SU-DHL-6 (cell line): ENCODE data around the gene ZDHHC4.

Experiments
- EZH2phosphoT487 ChIP-seq: fragments of 200-600 bp; sonication (generic), shearing (Covaris generic); conservative IDR thresholded peaks from 2 replicates; pipeline ENCODE4 v1.6.1; 2018; ENCODE audit warnings: mild to moderate bottlenecking, antibody characterized with exemption, low read length, moderate library complexity, mixed read lengths
- TF ChIP-seq, protein P1 (sequence below): fragments of 200-600 bp; sonication (generic); IDR thresholded peaks from one replicate; pipeline ENCODE4 v1.5.1; 2017; ENCODE audit warnings: antibody characterized with exemption, mild to moderate bottlenecking, low read length, moderate library complexity; ENCODE audit not compliant: insufficient read depth, poor library complexity, severe bottlenecking

DNA sequence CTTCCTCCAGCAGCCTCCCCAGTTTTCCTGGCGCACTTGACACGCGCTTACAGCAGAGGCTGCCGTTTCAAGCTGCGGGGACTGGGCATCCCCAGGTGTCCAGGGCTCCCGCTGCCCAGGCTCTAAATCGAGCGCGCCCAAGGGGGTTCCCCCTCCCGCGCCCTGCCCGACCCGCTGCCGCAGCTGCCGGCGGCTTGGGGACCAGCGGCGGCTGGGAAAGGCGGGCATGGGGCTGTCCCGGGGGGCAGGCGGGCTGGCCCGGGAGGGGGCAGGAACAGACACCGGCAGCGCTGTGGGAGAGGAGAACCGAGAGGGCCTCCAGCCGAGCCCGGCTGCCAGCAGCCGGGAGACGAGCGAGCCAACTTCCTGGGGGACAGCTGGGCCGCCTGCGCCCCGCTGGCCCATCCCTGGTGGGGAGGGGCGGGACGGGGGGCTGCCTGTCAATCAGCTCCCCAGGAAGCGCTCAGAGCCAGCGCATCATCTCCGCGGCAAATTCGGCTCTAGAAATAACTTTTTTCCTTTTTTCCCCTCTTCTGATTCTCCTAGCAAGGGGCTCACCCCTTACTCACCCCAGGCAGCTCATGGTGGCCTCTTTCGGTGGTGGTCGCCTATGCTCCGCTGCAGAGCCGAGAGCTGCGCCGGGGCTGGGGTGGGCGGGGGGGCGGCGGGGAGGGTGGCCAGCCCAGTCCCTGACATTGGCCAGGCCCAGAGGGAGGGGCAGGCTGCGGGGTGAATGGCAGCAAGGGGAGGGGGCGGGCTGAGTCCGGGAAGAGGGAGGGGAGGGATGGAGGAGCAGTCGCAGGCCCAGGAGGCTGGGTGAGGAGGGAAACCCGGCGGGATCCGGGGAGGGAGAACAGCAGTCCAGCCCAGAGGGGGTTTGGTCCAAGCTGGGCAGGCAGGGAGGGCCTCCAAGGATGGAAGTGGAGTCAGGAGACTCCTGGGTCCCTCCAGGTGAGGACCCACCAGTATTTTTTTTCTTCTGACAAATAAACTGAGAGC is 40.7 kb upstream of the ZDHHC4 start:
- TF ChIP-seq, protein P1, sequence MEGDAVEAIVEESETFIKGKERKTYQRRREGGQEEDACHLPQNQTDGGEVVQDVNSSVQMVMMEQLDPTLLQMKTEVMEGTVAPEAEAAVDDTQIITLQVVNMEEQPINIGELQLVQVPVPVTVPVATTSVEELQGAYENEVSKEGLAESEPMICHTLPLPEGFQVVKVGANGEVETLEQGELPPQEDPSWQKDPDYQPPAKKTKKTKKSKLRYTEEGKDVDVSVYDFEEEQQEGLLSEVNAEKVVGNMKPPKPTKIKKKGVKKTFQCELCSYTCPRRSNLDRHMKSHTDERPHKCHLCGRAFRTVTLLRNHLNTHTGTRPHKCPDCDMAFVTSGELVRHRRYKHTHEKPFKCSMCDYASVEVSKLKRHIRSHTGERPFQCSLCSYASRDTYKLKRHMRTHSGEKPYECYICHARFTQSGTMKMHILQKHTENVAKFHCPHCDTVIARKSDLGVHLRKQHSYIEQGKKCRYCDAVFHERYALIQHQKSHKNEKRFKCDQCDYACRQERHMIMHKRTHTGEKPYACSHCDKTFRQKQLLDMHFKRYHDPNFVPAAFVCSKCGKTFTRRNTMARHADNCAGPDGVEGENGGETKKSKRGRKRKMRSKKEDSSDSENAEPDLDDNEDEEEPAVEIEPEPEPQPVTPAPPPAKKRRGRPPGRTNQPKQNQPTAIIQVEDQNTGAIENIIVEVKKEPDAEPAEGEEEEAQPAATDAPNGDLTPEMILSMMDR, result no peak
- TF ChIP-seq EZH2phosphoT487, result 0 out of 2 replicates have a peak, but pooled peaks have one; percentile 79
